ENCODE results near the gene MEG3. TPM values are rescaled to one million over a fixed set of nuclear protein-coding genes. Genes with fewer than 3 reads are reported as not detected.
A peak's percentile ranks its signal among the peaks of the same experiment; 100 is the strongest.

The MEG3 gene
- total and polyA plus RNA-seq, 9 of the 15 experiments (the other 6 are each of a cell fraction or from before 2014, with no cell fraction given) = 0.10 to 5.3 (median 1.0) TPM; not detected in 1

GRCh38 chr14:100901391-100902183 lies 75.7 kb downstream of the MEG3 start:
- no peak overlapping the region for H3K4me2 ChIP-seq (ENCODE audit: insufficient read depth, low read length)
- ATAC-seq (no peak), FAIRE-seq (no peak), DNase-seq (ENCODE audit: extremely low read depth in 1 of 4, low spot score in 3 of 4) (no peak)
- intact Hi-C loops (cut with micrococcal nuclease) = loop anchor here (5.0 to 10.0 kb wide), 4 partner anchors 183 to 726 kb away; no protein-coding TSS in a partner anchor
- no peaks in the 10 kb centered on the region for H4K20me1 ChIP-seq (replicated peaks; ENCODE audit: control insufficient read depth, insufficient read depth, low read length)
- no peaks in the 10 kb centered on the region for H3K79me2 ChIP-seq (ENCODE audit: control insufficient read depth, insufficient read depth, low read length)
- H3K9me3 ChIP-seq (replicated peaks; ENCODE audit: control insufficient read depth, insufficient read depth, low read depth, low read length) = no peaks in the 10 kb centered on the region
- H3K9ac ChIP-seq (ENCODE audit: insufficient read depth in 1 of 2, low read depth in 2 of 2, low read length in 2 of 2) = peak overlapping the region in 1 of 2 experiments; percentile 26; a peak in 2 of 4 replicates
- no peak overlapping the region for H3K27ac ChIP-seq (ENCODE audit: extremely low read depth, low read depth, low read length)
- H3K4me3 ChIP-seq = no peak overlapping the region
- BruUV-seq (replicated peaks) = no TSS peak
- H3K4me1 ChIP-seq (replicated peaks in 1 of 2; ENCODE audit: control insufficient read depth in 2 of 2, insufficient read depth in 2 of 2, low read length in 2 of 2) = peaks cover 13 to 38% of the 10 kb centered on the region in 2 experiments
- ChIA-PET POLR2A (interaction anchor here (0.5 to 0.9 kb wide), 4 partner anchors 170 to 474 kb away, joined by 3 read pairs; no protein-coding TSS in a partner anchor), CTCF (ENCODE audit: low intra/inter-chr PET ratio) (interaction anchor here (2.0 to 2.8 kb wide), 2 partner anchors 50 to 517 kb away, joined by 13 to 14 read pairs; no protein-coding TSS in a partner anchor)
- WGBS (ENCODE audit: insufficient coverage, low coverage, missing lambda C conversion rate) = 43% methylated on average over 9 of the region's 12 CpGs
- H2AFZ ChIP-seq (ENCODE audit: low read depth, low read length) = no peak overlapping the region
- H3K27me3 ChIP-seq (ENCODE audit: control insufficient read depth in 2 of 2, insufficient read depth in 2 of 2, low read length in 2 of 2) = 0 out of 5 replicates have a peak, but pooled peaks cover 0 to 4% of the 10 kb centered on the region in 2 experiments
- no peaks in the 10 kb centered on the region for H3K36me3 ChIP-seq (ENCODE audit: control insufficient read depth, insufficient read depth, low read length)
- in situ Hi-C loops (cut with MboI) = loop anchor here (25.0 kb wide), 1 partner anchor 736 kb away; no protein-coding TSS in a partner anchor
- no peaks in the 10 kb centered on the region for H3K9me1 ChIP-seq (ENCODE audit: control insufficient read depth, insufficient read depth, low read length)
- TF ChIP-seq, protein P1, sequence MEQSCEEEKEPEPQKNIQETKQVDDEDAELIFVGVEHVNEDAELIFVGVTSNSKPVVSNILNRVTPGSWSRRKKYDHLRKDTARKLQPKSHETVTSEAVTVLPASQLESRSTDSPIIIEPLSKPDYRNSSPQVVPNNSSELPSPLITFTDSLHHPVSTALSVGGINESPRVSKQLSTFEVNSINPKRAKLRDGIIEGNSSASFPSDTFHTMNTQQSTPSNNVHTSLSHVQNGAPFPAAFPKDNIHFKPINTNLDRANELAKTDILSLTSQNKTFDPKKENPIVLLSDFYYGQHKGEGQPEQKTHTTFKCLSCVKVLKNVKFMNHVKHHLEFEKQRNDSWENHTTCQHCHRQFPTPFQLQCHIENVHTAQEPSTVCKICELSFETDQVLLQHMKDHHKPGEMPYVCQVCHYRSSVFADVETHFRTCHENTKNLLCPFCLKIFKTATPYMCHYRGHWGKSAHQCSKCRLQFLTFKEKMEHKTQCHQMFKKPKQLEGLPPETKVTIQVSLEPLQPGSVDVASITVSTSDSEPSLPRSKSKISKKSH (CRISPR knock-in tag; IDR thresholded peaks at IDR 0.05) = no peak
- TF ChIP-seq, protein P2, sequence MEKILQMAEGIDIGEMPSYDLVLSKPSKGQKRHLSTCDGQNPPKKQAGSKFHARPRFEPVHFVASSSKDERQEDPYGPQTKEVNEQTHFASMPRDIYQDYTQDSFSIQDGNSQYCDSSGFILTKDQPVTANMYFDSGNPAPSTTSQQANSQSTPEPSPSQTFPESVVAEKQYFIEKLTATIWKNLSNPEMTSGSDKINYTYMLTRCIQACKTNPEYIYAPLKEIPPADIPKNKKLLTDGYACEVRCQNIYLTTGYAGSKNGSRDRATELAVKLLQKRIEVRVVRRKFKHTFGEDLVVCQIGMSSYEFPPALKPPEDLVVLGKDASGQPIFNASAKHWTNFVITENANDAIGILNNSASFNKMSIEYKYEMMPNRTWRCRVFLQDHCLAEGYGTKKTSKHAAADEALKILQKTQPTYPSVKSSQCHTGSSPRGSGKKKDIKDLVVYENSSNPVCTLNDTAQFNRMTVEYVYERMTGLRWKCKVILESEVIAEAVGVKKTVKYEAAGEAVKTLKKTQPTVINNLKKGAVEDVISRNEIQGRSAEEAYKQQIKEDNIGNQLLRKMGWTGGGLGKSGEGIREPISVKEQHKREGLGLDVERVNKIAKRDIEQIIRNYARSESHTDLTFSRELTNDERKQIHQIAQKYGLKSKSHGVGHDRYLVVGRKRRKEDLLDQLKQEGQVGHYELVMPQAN (IDR thresholded peaks at IDR 0.05; ENCODE audit: borderline replicate concordance) = no peak
- TF ChIP-seq ZNF512 (tag; IDR thresholded peaks at IDR 0.05) (no peak), ZEB2 (IDR thresholded peaks at IDR 0.05) (no peak), POU5F1 (IDR thresholded peaks at IDR 0.05; ENCODE audit: borderline replicate concordance, low read depth, low read length, partially characterized antibody) (no peak), NCOA4 (IDR thresholded peaks at IDR 0.05; ENCODE audit: partially characterized antibody) (no peak), FOXJ2 (tag; IDR thresholded peaks at IDR 0.05) (no peak)
- TF ChIP-seq, protein P3, sequence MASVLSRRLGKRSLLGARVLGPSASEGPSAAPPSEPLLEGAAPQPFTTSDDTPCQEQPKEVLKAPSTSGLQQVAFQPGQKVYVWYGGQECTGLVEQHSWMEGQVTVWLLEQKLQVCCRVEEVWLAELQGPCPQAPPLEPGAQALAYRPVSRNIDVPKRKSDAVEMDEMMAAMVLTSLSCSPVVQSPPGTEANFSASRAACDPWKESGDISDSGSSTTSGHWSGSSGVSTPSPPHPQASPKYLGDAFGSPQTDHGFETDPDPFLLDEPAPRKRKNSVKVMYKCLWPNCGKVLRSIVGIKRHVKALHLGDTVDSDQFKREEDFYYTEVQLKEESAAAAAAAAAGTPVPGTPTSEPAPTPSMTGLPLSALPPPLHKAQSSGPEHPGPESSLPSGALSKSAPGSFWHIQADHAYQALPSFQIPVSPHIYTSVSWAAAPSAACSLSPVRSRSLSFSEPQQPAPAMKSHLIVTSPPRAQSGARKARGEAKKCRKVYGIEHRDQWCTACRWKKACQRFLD (CRISPR knock-in tag; IDR thresholded peaks at IDR 0.05) = no peak
- TF ChIP-seq, protein P4, sequence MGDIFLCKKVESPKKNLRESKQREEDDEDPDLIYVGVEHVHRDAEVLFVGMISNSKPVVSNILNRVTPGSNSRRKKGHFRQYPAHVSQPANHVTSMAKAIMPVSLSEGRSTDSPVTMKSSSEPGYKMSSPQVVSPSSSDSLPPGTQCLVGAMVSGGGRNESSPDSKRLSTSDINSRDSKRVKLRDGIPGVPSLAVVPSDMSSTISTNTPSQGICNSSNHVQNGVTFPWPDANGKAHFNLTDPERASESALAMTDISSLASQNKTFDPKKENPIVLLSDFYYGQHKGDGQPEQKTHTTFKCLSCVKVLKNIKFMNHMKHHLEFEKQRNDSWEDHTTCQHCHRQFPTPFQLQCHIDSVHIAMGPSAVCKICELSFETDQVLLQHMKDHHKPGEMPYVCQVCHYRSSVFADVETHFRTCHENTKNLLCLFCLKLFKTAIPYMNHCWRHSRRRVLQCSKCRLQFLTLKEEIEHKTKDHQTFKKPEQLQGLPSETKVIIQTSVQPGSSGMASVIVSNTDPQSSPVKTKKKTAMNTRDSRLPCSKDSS (IDR thresholded peaks at IDR 0.05; ENCODE audit: low read depth, partially characterized antibody) = no peak

Measured in K562 (cell line).